ENCODE data around the gene AGPAT3. TPM values are rescaled to one million over a fixed set of nuclear protein-coding genes. Genes with fewer than 3 reads are reported as not detected.

AGPAT3 gene
- total RNA-seq, 1 experiment from 2014 or later, result 58.3 TPM

- Mint-ChIP-seq H3K4me3 (ENCODE audit: unreplicated experiment) (no peak overlapping the region), H3K27me3 (ENCODE audit: insufficient read depth, unreplicated experiment) (no peaks in the 10 kb centered on the region), H3K9me3 (ENCODE audit: unreplicated experiment) (peaks cover 11% of the 10 kb centered on the region), H3K27ac (ENCODE audit: low read depth, unreplicated experiment) (no peak overlapping the region), H3K4me1 (ENCODE audit: insufficient read depth, unreplicated experiment) (no peaks in the 10 kb centered on the region), H3K36me3 (ENCODE audit: insufficient read depth, unreplicated experiment) (peaks cover 4% of the 10 kb centered on the region)
- BruUV-seq (replicated peaks), result no TSS peak
- POLR2A ChIA-PET, result interaction anchor here (1.4 kb wide), 1 partner anchor 18 kb away, joined by 4 read pairs; the partner anchor contains the start of gene TRAPPC10
- CTCF ChIA-PET, result no interaction called here
- no peak for TF ChIP-seq CTCF (IDR thresholded peaks at IDR 0.05; ENCODE audit: unreplicated experiment)
- no peak for DNase-seq (ENCODE audit: unreplicated experiment)
- intact Hi-C loops (cut with micrococcal nuclease), result no loop called here
Observed at GRCh38 chr21:43994085-43994484, 129.1 kb downstream of the AGPAT3 start.

GRCh38 chr21:43994646-43995045, 129.6 kb downstream of the AGPAT3 start:
- no peak for TF ChIP-seq CTCF (IDR thresholded peaks at IDR 0.05; ENCODE audit: unreplicated experiment)
- Mint-ChIP-seq H3K4me1 (ENCODE audit: insufficient read depth, unreplicated experiment) (no peaks in the 10 kb centered on the region), H3K4me3 (ENCODE audit: unreplicated experiment) (no peak overlapping the region), H3K27ac (ENCODE audit: low read depth, unreplicated experiment) (no peak overlapping the region), H3K27me3 (ENCODE audit: insufficient read depth, unreplicated experiment) (no peaks in the 10 kb centered on the region), H3K36me3 (ENCODE audit: insufficient read depth, unreplicated experiment) (no peaks in the 10 kb centered on the region), H3K9me3 (ENCODE audit: unreplicated experiment) (peaks cover 11% of the 10 kb centered on the region)
- POLR2A ChIA-PET, result interaction anchor here (1.4 kb wide), 1 partner anchor 18 kb away, joined by 4 read pairs; the partner anchor contains the start of gene TRAPPC10
- no peak for DNase-seq (ENCODE audit: unreplicated experiment)
- BruUV-seq (replicated peaks), result no TSS peak
- CTCF ChIA-PET, result no interaction called here
- intact Hi-C loops (cut with micrococcal nuclease), result no loop called here

- Mint-ChIP-seq H3K27me3 (ENCODE audit: insufficient read depth, unreplicated experiment) (no peaks in the 10 kb centered on the region), H3K36me3 (ENCODE audit: insufficient read depth, unreplicated experiment) (no peaks in the 10 kb centered on the region), H3K27ac (ENCODE audit: low read depth, unreplicated experiment) (no peak overlapping the region), H3K4me1 (ENCODE audit: insufficient read depth, unreplicated experiment) (no peaks in the 10 kb centered on the region), H3K4me3 (ENCODE audit: unreplicated experiment) (no peak overlapping the region), H3K9me3 (ENCODE audit: unreplicated experiment) (peaks cover 11% of the 10 kb centered on the region)
- no peak for DNase-seq (ENCODE audit: unreplicated experiment)
- no peak for TF ChIP-seq CTCF (IDR thresholded peaks at IDR 0.05; ENCODE audit: unreplicated experiment)
- intact Hi-C loops (cut with micrococcal nuclease), result no loop called here
- BruUV-seq (replicated peaks), result no TSS peak
- ChIA-PET CTCF (interaction anchor here (0.6 kb wide), 1 partner anchor 211 kb away, joined by 3 read pairs; no protein-coding TSS in a partner anchor), POLR2A (interaction anchor here (0.6 kb wide), 1 partner anchor 16 kb away, joined by 3 read pairs; the partner anchor contains the start of gene TRAPPC10)
Observed at GRCh38 chr21:43995521-43996105, 130.6 kb downstream of the AGPAT3 start.

GRCh38 chr21:43997766-43998742, 133.0 kb downstream of the AGPAT3 start:
- POLR2A ChIA-PET, result interaction anchor here (1.3 kb wide), 1 partner anchor 16 kb away, joined by 4 read pairs; no protein-coding TSS in a partner anchor
- DNase-seq (ENCODE audit: unreplicated experiment), result no peak
- no peak for TF ChIP-seq CTCF (IDR thresholded peaks at IDR 0.05; ENCODE audit: unreplicated experiment)

More at GRCh38 chr21:43997766-43998742, 133.0 kb downstream of the AGPAT3 start:
- H3K27ac Mint-ChIP-seq (ENCODE audit: low read depth, unreplicated experiment), result no peak overlapping the region
- intact Hi-C loops (cut with micrococcal nuclease), result no loop called here
- no peaks in the 10 kb centered on the region for H3K36me3 Mint-ChIP-seq (ENCODE audit: insufficient read depth, unreplicated experiment)
- H3K27me3 Mint-ChIP-seq (ENCODE audit: insufficient read depth, unreplicated experiment), result no peaks in the 10 kb centered on the region
- CTCF ChIA-PET, result no interaction called here
- H3K4me3 Mint-ChIP-seq (ENCODE audit: unreplicated experiment), result no peak overlapping the region
- H3K4me1 Mint-ChIP-seq (ENCODE audit: insufficient read depth, unreplicated experiment), result no peaks in the 10 kb centered on the region
- no TSS peak for BruUV-seq (replicated peaks)
- H3K9me3 Mint-ChIP-seq (ENCODE audit: unreplicated experiment), result peaks cover 11% of the 10 kb centered on the region

All from MCF 10A (cell line).